ENCODE data around the gene P2RY14.
"Not testable (repeated sequence)": the region's sequence is repeated elsewhere in the genome, so short reads cannot be mapped to it uniquely, and the experiment has no call there.

P2RY14 gene

GRCh38 chr3:151174351-151174750 lies 104.0 kb downstream of the P2RY14 start:
- no peak for DNase-seq

- no peak for DNase-seq
Measured at GRCh38 chr3:151171145-151171757, 107.1 kb downstream of the P2RY14 start.

DNA sequence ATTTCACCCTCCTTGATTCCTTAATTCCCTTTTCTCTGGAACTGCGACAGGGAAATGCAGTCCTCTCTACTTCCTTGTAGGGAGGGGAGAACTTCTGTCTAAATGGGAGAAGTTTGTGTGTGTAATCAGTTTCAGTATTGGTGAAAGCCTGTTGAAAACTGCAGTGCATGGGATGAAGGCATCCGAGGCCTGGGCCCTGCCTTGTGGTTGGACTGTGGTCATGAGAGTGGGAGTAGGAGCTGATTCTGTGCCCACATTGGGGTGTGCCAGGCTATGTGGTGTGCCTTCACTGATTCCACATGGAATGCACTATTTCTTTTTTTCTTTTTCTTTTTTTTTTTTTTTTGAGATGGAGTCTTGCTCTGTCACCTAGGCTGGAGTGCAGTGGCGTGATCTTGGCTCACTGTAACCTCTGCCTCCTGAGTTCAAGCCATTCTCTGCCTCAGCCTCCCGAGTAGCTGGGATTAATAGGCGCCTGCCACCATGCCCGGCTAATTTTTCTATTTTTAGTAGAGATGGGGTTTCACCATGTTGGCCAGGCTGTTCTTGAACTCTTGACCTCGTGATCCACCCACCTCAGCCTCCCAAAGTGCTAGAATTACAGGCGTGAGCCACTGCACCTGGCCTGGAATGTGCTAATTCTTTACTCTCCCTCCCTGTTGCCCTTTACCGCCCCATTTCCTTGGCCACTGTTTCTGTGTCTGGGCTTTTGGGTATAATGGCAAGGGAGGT lies 108.2 kb downstream of the P2RY14 start:
- not testable (repeated sequence) for DNase-seq

GRCh38 chr3:151169262-151169947 lies 108.9 kb downstream of the P2RY14 start:
- DNase-seq, result no peak

DNA sequence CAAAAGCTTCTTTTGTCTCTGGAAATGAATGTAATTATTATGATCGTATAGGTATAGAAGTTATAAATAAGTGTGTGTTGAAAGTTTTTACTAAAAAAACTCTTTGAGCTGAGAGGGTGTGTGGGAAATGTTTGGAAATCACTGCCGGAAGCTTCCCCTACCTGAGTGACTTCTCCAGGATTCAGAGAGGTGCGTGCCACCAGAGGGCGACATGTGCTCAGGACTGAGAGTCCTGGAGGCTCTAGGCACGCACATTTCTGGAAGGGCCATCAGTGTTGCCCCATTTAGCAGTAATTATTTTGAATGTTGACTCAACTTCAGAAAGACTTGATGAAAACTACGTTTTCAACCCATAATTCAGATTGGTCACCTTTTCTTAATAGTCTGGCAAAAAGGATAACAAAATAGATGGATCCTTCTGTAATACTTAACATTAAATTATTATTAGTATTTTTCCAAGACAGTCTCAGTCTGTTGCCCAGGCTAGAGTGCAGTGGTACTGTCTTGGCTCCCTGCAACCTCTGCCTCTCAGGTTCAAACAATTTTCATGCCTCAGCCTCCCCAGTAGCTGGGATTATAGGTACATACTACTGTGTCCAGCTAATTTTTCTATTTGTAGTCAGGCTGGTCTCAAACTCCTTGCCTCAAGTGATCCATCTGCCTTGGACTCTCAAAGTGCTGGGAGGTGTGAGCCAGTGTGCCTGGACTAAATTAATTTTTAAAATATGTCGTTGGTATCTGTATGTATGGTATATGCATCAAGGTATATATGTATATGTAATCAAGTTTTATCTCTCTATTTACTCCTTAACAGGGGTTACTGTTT lies 109.9 kb downstream of the P2RY14 start:
- DNase-seq, result peak; percentile 15

GRCh38 chr3:151166161-151166560 lies 112.2 kb downstream of the P2RY14 start:
- no peak for DNase-seq

DNA sequence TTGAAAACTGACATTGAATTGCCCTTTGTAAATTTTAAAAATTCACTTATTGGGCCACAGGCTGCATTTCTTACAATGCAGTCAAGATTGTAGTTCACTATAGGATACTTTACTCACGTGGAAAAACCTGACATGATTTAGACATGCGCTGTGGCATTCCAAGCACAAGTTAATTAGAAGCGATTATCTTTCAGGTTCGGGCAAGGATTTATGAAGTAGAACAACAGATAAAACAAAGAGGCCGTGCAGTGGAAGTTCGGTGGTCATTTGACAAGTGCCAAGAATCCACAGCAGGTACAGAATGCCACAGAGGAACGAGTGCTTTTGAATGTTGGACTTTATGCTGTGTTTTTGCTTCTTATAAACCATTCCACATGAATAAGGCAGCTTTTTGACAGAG lies 113.1 kb downstream of the P2RY14 start:
- no peak for DNase-seq
